Pancreas (tissue), 10 donors: Measurements from ENCODE around the gene NUP214. TPM values are rescaled to one million over a fixed set of nuclear protein-coding genes. Genes with fewer than 3 reads are reported as not detected.

Experiments
- ATAC-seq, 4 donors: fragments of 200-7000 bp; cut with Tn5 transposase; one replicate each; pipeline versions ENCODE4 v1.8.0 to v1.9.1; 2020; ENCODE audit warnings: mild to moderate bottlenecking in 4 of 4, moderate library complexity in 4 of 4
- DNase-seq, 6 donors: peaks; one replicate each; pipeline ENCODE4 v3.0.0-alpha.2; 2020
- FAIRE-seq: peaks from 2 replicates; lab custom pipeline; 2012; peaks lifted over from hg19 to GRCh38; lab: Jason Lieb, UNC
- H3K27ac ChIP-seq, 4 donors: fragments of 200-600 bp; sonication (generic); 1 replicate in 3 of 4; 2 replicates in 1 of 4; pipeline versions ENCODE4 v1.5.0 to v1.8.0; 2020
- H3K27me3 ChIP-seq, 4 donors: fragments of 200-600 bp; one replicate each; pipeline ENCODE4 v1.8.0; 2021
- H3K36me3 ChIP-seq, 3 donors: fragments of 200-600 bp; sonication (generic) in 1 of 3; one replicate each; pipeline versions ENCODE4 v1.5.0 to v1.8.0; 2020 to 2021
- H3K4me1 ChIP-seq, 3 donors: fragments of 200-600 bp; one replicate each; pipeline ENCODE4 v1.8.0; 2021
- H3K4me3 ChIP-seq, 4 donors: fragments of 200-600 bp; sonication (generic) in 2 of 4; one replicate each; pipeline versions ENCODE4 v1.5.0 to v1.8.0; 2020 to 2021
- H3K9me3 ChIP-seq, 4 donors: fragments of 200-600 bp; one replicate each; pipeline ENCODE4 v1.8.0; 2021
- CTCF ChIP-seq, 4 donors: fragments of 200-600 bp; sonication (generic) in 3 of 4; IDR thresholded peaks; one replicate each; pipeline versions ENCODE4 v1.5.0 to v1.8.0; 2021; ENCODE audit warnings: antibody characterized with exemption in 4 of 4
- WGBS, 2 donors: extraction: QIAGEN DNeasy Blood & Tissue Kit; methylation state at CpG; one replicate each; pipeline ENCODE4 v1.1.7; 2013; 5-methylcytosine and 5-hydroxymethylcytosine counted together
- intact Hi-C, 3 donors: fragments of 100-400 bp; cut with DNase I; formaldehyde crosslinking; loops; one replicate each; pipeline versions ENCODE4 v1.11.1 to v1.14.2; 2022
- polyA plus RNA-seq, 2 donors: library from polyadenylated mRNA; stranded (reverse); fragments of 200-250 nt; gene quantifications; one replicate each; pipeline ENCODE4 v1.2.3, GENCODE V29; 2013
- total RNA-seq, 6 donors: library from RNA; stranded (reverse); fragmentation: NEBNext Ultra II Directional in 4 of 6; extraction: Animal tissue kit (Norgen Biotek cat#: 25700) in 4 of 6; gene quantifications; one replicate each; pipeline versions ENCODE4 v1.2.1 to v1.2.4, GENCODE V29; 2021 to 2023
- donor health status: healthy with polysubstance abuse.
- donor health status: DM: no; HTN: no; CAD: no; lungs with moderate emphysema.
- donor health status: DM: no; HTN: no; CAD: no.
- donor health status: control.
- donor health status: control.
- donor health status: Bipolar disorder and iron deficiency.
- donor health status: DM: yes; HTN: yes; CAD: no.
- donor health status: DM: no; HTN: no; CAD: no.
- donor health status: DM: no; HTN: no; CAD: no.
- donor health status: DM: yes; HTN: yes; CAD: no.

Gene NUP214
- total and polyA plus RNA-seq, 8 donors, result 24.3 to 38.3 (median 27.8) TPM

- TF ChIP-seq CTCF (IDR thresholded peaks at IDR 0.05), result no peak
- 83 to 91% methylated on average over 2 of the region's 2 CpGs for WGBS, 2 donors
- Histone ChIP-seq H3K36me3 (peaks cover 0 to under 1% (median 0%) of the 10 kb centered on the region in 3 donors), H3K4me3 (no peak overlapping the region), H3K27me3 (no peaks in the 10 kb centered on the region), H3K9me3 (no peaks in the 10 kb centered on the region), H3K4me1 (no peaks in the 10 kb centered on the region), H3K27ac (no peak overlapping the region)
- intact Hi-C loops, result no loop called here
- FAIRE-seq, result no peak
- DNase-seq, result no peak
- ATAC-seq, result no peak
These were observed 95.1 kb downstream of the NUP214 start for GRCh38 chr9:131220485-131220884.

GRCh38 chr9:131222460-131222859, 97.1 kb downstream of the NUP214 start:
- no peaks in the 10 kb centered on the region for H3K9me3 ChIP-seq
- no peak overlapping the region for H3K4me3 ChIP-seq
- no peaks in the 10 kb centered on the region for H3K27me3 ChIP-seq
- H3K36me3 ChIP-seq, result no peaks in the 10 kb centered on the region
- no peak for TF ChIP-seq CTCF (IDR thresholded peaks at IDR 0.05)
- WGBS, 2 donors, result 91 to 93% methylated on average over 6 of the region's 6 CpGs
- intact Hi-C loops, result no loop called here
- no peak overlapping the region for H3K27ac ChIP-seq
- DNase-seq (no peak), ATAC-seq (no peak), FAIRE-seq (no peak)
- H3K4me1 ChIP-seq, result no peaks in the 10 kb centered on the region

GRCh38 chr9:131226226-131226625, 100.8 kb downstream of the NUP214 start:
- Histone ChIP-seq H3K9me3 (no peaks in the 10 kb centered on the region), H3K4me3 (no peak overlapping the region), H3K36me3 (peaks cover 0 to 9% (median 2%) of the 10 kb centered on the region in 3 donors), H3K27me3 (no peaks in the 10 kb centered on the region), H3K27ac (no peak overlapping the region), H3K4me1 (no peaks in the 10 kb centered on the region)
- ATAC-seq (no peak), DNase-seq (no peak), FAIRE-seq (no peak)
- no peak for TF ChIP-seq CTCF (IDR thresholded peaks at IDR 0.05)
- 89 to 92% methylated on average over 3 of the region's 3 CpGs for WGBS, 2 donors
- intact Hi-C loops, result no loop called here

GRCh38 chr9:131227112-131227958, 101.9 kb downstream of the NUP214 start:
- TF ChIP-seq CTCF (IDR thresholded peaks at IDR 0.05), result no peak
- no peaks in the 10 kb centered on the region for H3K9me3 ChIP-seq
- H3K27me3 ChIP-seq, result no peaks in the 10 kb centered on the region
- H3K4me1 ChIP-seq, result no peaks in the 10 kb centered on the region
- FAIRE-seq (no peak), DNase-seq (no peak), ATAC-seq (peak in 1 of 4 donors; percentile 24)
- peaks cover 0 to 20% (median 5%) of the 10 kb centered on the region in 3 donors for H3K36me3 ChIP-seq
- WGBS, 2 donors, result 67% methylated on average over 9 of the region's 9 CpGs
- H3K27ac ChIP-seq, result no peak overlapping the region
- no peak overlapping the region for H3K4me3 ChIP-seq
- intact Hi-C loops, result no loop called here

GRCh38 chr9:131227959-131228460, 102.6 kb downstream of the NUP214 start:
- H3K4me3 ChIP-seq, result peak overlapping the region in 1 of 4 donors; percentile 25
- peak in 1 of 6 donors; percentile 23 for DNase-seq

More at GRCh38 chr9:131227959-131228460, 102.6 kb downstream of the NUP214 start:
- TF ChIP-seq CTCF (IDR thresholded peaks at IDR 0.05), result no peak
- intact Hi-C loops, result no loop called here
- no peak overlapping the region for H3K27ac ChIP-seq
- no peaks in the 10 kb centered on the region for H3K9me3 ChIP-seq
- H3K4me1 ChIP-seq, result no peaks in the 10 kb centered on the region
- ATAC-seq (peak in 1 of 4 donors; percentile 16), FAIRE-seq (no peak)
- H3K36me3 ChIP-seq, result peaks cover 0 to 20% (median 5%) of the 10 kb centered on the region in 3 donors
- no peaks in the 10 kb centered on the region for H3K27me3 ChIP-seq
- WGBS, 2 donors, result 85 to 88% methylated on average over 9 of the region's 9 CpGs
